HCT116 (cell line): ENCODE results near the gene STC2.

Source experiments
- EGR1 ChIP-seq: IDR thresholded peaks from 2 replicates; pipeline ENCODE4 v1.6.1; 2012; ENCODE audit warnings: low read depth
- EZH2 ChIP-seq: fragments of 200-600 bp; sonication (generic); IDR thresholded peaks from 2 replicates; pipeline ENCODE4 v1.6.1; 2017; ENCODE audit warnings: antibody characterized with exemption, mixed run types
- JUND ChIP-seq: IDR thresholded peaks from 2 replicates; pipeline ENCODE4 v1.6.1; 2012
- POLR2A ChIP-seq: IDR thresholded peaks from 2 replicates; pipeline ENCODE4 v1.7.0; 2011; ENCODE audit warnings: borderline replicate concordance; ENCODE audit not compliant: insufficient read depth, insufficient read length; ENCODE audit errors: extremely low read depth
- SP1 ChIP-seq: IDR thresholded peaks from 2 replicates; pipeline ENCODE4 v1.6.1; 2012; ENCODE audit warnings: low read depth
- TF ChIP-seq, protein P1 (sequence below), 3 experiments: fragments of 200-600 bp in 1 of 3; sonication (generic) in 1 of 3; IDR thresholded peaks in 2 of 3; conservative IDR thresholded peaks in 1 of 3; 2 replicates each; pipeline ENCODE4 v1.5.1; 2012 to 2017; ENCODE audit warnings: low read depth in 2 of 3, low read length in 2 of 3, antibody characterized with exemption in 1 of 3, borderline replicate concordance in 1 of 3, control low read depth in 1 of 3, mild to moderate bottlenecking in 1 of 3, mixed read lengths in 1 of 3, mixed run types in 1 of 3, moderate library complexity in 1 of 3; ENCODE audit not compliant: insufficient read depth in 1 of 3

DNA sequence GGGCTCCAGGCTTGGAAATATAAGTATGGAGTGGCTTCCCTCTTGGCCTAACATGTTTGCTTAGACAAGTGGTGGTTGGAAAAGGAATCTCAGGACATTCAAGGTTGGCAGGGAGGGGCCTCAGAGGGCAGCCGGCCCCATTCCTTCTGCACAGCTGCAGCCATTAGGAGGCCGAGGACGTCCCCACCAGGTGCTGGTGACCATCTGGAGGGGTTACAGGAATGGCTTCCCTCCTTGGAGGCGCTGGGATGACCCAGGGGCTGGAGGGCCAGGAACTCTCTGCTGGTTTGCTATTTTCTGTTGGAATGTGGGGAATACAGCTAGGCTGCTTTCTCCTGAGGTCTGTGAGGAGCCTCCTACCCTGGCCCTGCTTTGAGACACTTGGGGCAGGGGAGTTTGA is 18.5 kb downstream of the STC2 start:
- TF ChIP-seq, protein P1, sequence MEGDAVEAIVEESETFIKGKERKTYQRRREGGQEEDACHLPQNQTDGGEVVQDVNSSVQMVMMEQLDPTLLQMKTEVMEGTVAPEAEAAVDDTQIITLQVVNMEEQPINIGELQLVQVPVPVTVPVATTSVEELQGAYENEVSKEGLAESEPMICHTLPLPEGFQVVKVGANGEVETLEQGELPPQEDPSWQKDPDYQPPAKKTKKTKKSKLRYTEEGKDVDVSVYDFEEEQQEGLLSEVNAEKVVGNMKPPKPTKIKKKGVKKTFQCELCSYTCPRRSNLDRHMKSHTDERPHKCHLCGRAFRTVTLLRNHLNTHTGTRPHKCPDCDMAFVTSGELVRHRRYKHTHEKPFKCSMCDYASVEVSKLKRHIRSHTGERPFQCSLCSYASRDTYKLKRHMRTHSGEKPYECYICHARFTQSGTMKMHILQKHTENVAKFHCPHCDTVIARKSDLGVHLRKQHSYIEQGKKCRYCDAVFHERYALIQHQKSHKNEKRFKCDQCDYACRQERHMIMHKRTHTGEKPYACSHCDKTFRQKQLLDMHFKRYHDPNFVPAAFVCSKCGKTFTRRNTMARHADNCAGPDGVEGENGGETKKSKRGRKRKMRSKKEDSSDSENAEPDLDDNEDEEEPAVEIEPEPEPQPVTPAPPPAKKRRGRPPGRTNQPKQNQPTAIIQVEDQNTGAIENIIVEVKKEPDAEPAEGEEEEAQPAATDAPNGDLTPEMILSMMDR (IDR thresholded peaks at IDR 0.05 in 2 of 3, conservative IDR thresholded peaks at IDR 0.05 in 1 of 3; ENCODE audit: borderline replicate concordance in 1 of 3, insufficient read depth in 1 of 3, low read depth in 2 of 3, low read length in 2 of 3), result no peak
- no peak for TF ChIP-seq EZH2
- no peak for TF ChIP-seq POLR2A
- TF ChIP-seq JUND, result no peak
- TF ChIP-seq EGR1, result no peak
- TF ChIP-seq SP1, result no peak
